ENCODE measurements around the gene PARD6G.

- TF ChIP-seq CTCF (conservative IDR thresholded peaks at IDR 0.05) (no peak), EZH2 (IDR thresholded peaks at IDR 0.05; ENCODE audit: low read depth) (no peak)
Measured at GRCh38 chr18:80130555-80130954, 116.8 kb downstream of the PARD6G start.
